Astrocyte of the hippocampus (primary cell): ENCODE measurements around the gene PPP2R3A.
"Not testable (repeated sequence)": the region's sequence is repeated elsewhere in the genome, so short reads cannot be mapped to it uniquely, and the experiment has no call there.

Experiments
- DNase-seq: peaks from one replicate; pipeline ENCODE4 v3.0.0; 2011; ENCODE audit warnings: low read depth, low spot score

Gene PPP2R3A

GRCh38 chr3:136152176-136152843 is 186.8 kb downstream of the PPP2R3A start:
- DNase-seq, result no peak

GRCh38 chr3:136152963-136153362 is 187.4 kb downstream of the PPP2R3A start:
- no peak for DNase-seq

- no peak for DNase-seq
Observed at GRCh38 chr3:136161516-136161915, 196.0 kb downstream of the PPP2R3A start.

- no peak for DNase-seq
Observed at GRCh38 chr3:136162322-136162721, 196.8 kb downstream of the PPP2R3A start.

GRCh38 chr3:136163607-136164006 is 198.1 kb downstream of the PPP2R3A start:
- DNase-seq, result not testable (repeated sequence)

GRCh38 chr3:136166507-136166906 is 201.0 kb downstream of the PPP2R3A start:
- DNase-seq, result no peak

- DNase-seq, result not testable (repeated sequence)
Observed at GRCh38 chr3:136168236-136168635, 202.7 kb downstream of the PPP2R3A start.

GRCh38 chr3:136171097-136171542 is 205.6 kb downstream of the PPP2R3A start:
- DNase-seq, result peak; percentile 13

- DNase-seq, result no peak
Observed at GRCh38 chr3:136173939-136174490, 208.5 kb downstream of the PPP2R3A start.

GRCh38 chr3:136177876-136178275 is 212.3 kb downstream of the PPP2R3A start:
- DNase-seq, result no peak

GRCh38 chr3:136181741-136182140 is 216.2 kb downstream of the PPP2R3A start:
- DNase-seq, result no peak

GRCh38 chr3:136184703-136185102 is 219.2 kb downstream of the PPP2R3A start:
- DNase-seq, result no peak

GRCh38 chr3:136186344-136186743 is 220.8 kb downstream of the PPP2R3A start:
- no peak for DNase-seq

GRCh38 chr3:136186846-136187245 is 221.3 kb downstream of the PPP2R3A start:
- no peak for DNase-seq

GRCh38 chr3:136187868-136188267 is 222.3 kb downstream of the PPP2R3A start:
- DNase-seq, result no peak

- DNase-seq, result no peak
Observed at GRCh38 chr3:136189043-136189442, 223.5 kb downstream of the PPP2R3A start.

- no peak for DNase-seq
Observed at GRCh38 chr3:136189859-136190617, 224.5 kb downstream of the PPP2R3A start.

GRCh38 chr3:136192195-136192594 is 226.7 kb downstream of the PPP2R3A start:
- DNase-seq, result peak; percentile 49

- no peak for DNase-seq
Observed at GRCh38 chr3:136192831-136193230, 227.3 kb downstream of the PPP2R3A start.

- peak; percentile 39 for DNase-seq
Observed at GRCh38 chr3:136193278-136194054, 227.9 kb downstream of the PPP2R3A start.

- DNase-seq, result peak; percentile 50
Observed at GRCh38 chr3:136194409-136195257, 229.1 kb downstream of the PPP2R3A start.
